IMR-90 (cell line): ENCODE measurements around the gene SRSF12. TPM values are rescaled to one million over a fixed set of nuclear protein-coding genes. Genes with fewer than 3 reads are reported as not detected.

ENCODE experiments used
- ATAC-seq: fragments of 200-7000 bp; cut with Tn5 transposase; 2 replicates; pipeline ENCODE4 v1.9.1; 2020; ENCODE audit warnings: low read depth, mild to moderate bottlenecking, moderate library complexity
- BruUV-seq: library from RNA; stranded (reverse); fragments of 400-500 nt; replicated peaks from 2 replicates; lab custom pipeline; 2021; lab: Mats Ljungman, UMichigan
- CTCF ChIA-PET: fragments of 300-600 bp; formaldehyde crosslinking; extraction: SDS; loops from one replicate; lab custom pipeline; 2021; ENCODE audit warnings: antibody characterized with exemption; lab: Yijun Ruan, JAX
- POLR2A ChIA-PET: fragments of 300-600 bp; sonication (Branson Sonifier 250); formaldehyde crosslinking; loops from one replicate; lab custom pipeline; 2022; ENCODE audit warnings: antibody characterized with exemption; ENCODE audit not compliant: unreplicated experiment; lab: Charles Lee
- DNase-seq: peaks from one replicate; pipeline ENCODE4 v3.0.0; 2013
- H2AFZ ChIP-seq: replicated peaks from 2 replicates; pipeline ENCODE3; 2013; ENCODE audit warnings: low read length, mild to moderate bottlenecking; ENCODE audit not compliant: poor library complexity
- H2AK5ac ChIP-seq: 2 replicates; pipeline ENCODE4 v1.6.1; 2013; ENCODE audit warnings: low read depth, low read length, inconsistent platforms
- H2AK9ac ChIP-seq: replicated peaks from 2 replicates; pipeline ENCODE3; 2013; ENCODE audit warnings: mild to moderate bottlenecking, low read depth, low read length, moderate library complexity; ENCODE audit not compliant: poor library complexity
- H2BK120ac ChIP-seq: 2 replicates; pipeline ENCODE4 v1.6.1; 2013; ENCODE audit warnings: low read depth, low read length, inconsistent platforms
- H2BK15ac ChIP-seq: 3 replicates; pipeline ENCODE4 v1.6.1; 2013; ENCODE audit warnings: low read depth, low read length, inconsistent platforms
- H2BK20ac ChIP-seq: 2 replicates; pipeline ENCODE4 v1.6.1; 2013; ENCODE audit warnings: low read depth, mild to moderate bottlenecking, inconsistent platforms, low read length, moderate library complexity
- H2BK5ac ChIP-seq: 2 replicates; pipeline ENCODE4 v1.6.1; 2013; ENCODE audit warnings: mild to moderate bottlenecking, low read depth, low read length, inconsistent platforms; ENCODE audit not compliant: poor library complexity, severe bottlenecking
- H3K14ac ChIP-seq: replicated peaks from 2 replicates; pipeline ENCODE4 v1.6.1; 2013; ENCODE audit warnings: low read depth, low read length, inconsistent platforms
- H3K18ac ChIP-seq: 2 replicates; pipeline ENCODE4 v1.6.1; 2013; ENCODE audit warnings: low read depth, low read length, control low read depth
- H3K23ac ChIP-seq: 2 replicates; pipeline ENCODE4 v1.6.1; 2013; ENCODE audit warnings: low read depth, low read length, inconsistent platforms
- H3K27ac ChIP-seq: 2 replicates; pipeline ENCODE4 v1.5.1; 2013; ENCODE audit warnings: mild to moderate bottlenecking, control low read depth, low read length; ENCODE audit not compliant: insufficient read depth
- H3K27me3 ChIP-seq: 2 replicates; pipeline ENCODE4 v1.6.1; 2013; ENCODE audit warnings: low read length; ENCODE audit not compliant: control insufficient read depth, insufficient read depth
- H3K36me3 ChIP-seq: 2 replicates; pipeline ENCODE4 v1.6.1; 2013; ENCODE audit warnings: low read length, mixed read lengths; ENCODE audit not compliant: control insufficient read depth, insufficient read depth
- H3K4ac ChIP-seq: 2 replicates; pipeline ENCODE4 v1.6.1; 2013; ENCODE audit warnings: low read depth, low read length, inconsistent platforms
- H3K4me1 ChIP-seq: 2 replicates; pipeline ENCODE4 v1.6.1; 2013; ENCODE audit warnings: low read length, mixed read lengths; ENCODE audit not compliant: control insufficient read depth, insufficient read depth
- H3K4me2 ChIP-seq: 2 replicates; pipeline ENCODE4 v1.6.1; 2013; ENCODE audit warnings: low read depth, mild to moderate bottlenecking, control low read depth, low read length, moderate library complexity
- H3K4me3 ChIP-seq: 2 replicates; pipeline ENCODE4 v1.5.1; 2013; ENCODE audit warnings: low read depth, mild to moderate bottlenecking, control low read depth, low read length, moderate library complexity; ENCODE audit not compliant: insufficient read depth
- H3K56ac ChIP-seq: 2 replicates; pipeline ENCODE4 v1.6.1; 2013; ENCODE audit warnings: low read length, inconsistent platforms; ENCODE audit not compliant: insufficient read depth; ENCODE audit errors: extremely low read depth
- H3K79me1 ChIP-seq, 2 experiments: 2 replicates each; pipeline ENCODE4 v1.6.1; 2013; ENCODE audit warnings: low read length in 2 of 2, inconsistent platforms in 1 of 2, low read depth in 1 of 2
- H3K9ac ChIP-seq: 2 replicates; pipeline ENCODE4 v1.6.1; 2013; ENCODE audit warnings: low read depth, low read length, control low read depth
- H3K9me1 ChIP-seq: 2 replicates; pipeline ENCODE4 v1.6.1; 2013; ENCODE audit warnings: low read length, inconsistent platforms; ENCODE audit not compliant: insufficient read depth
- H3K9me3 ChIP-seq: 2 replicates; pipeline ENCODE4 v1.6.1; 2013; ENCODE audit warnings: low read length; ENCODE audit not compliant: control insufficient read depth, insufficient read depth
- H4K20me1 ChIP-seq: 2 replicates; pipeline ENCODE4 v1.6.1; 2013; ENCODE audit warnings: low read length, inconsistent platforms; ENCODE audit not compliant: insufficient read depth
- H4K5ac ChIP-seq: 2 replicates; pipeline ENCODE4 v1.6.1; 2013; ENCODE audit warnings: mild to moderate bottlenecking, low read depth, low read length, control low read depth
- H4K8ac ChIP-seq, 2 experiments: 2 replicates each; pipeline ENCODE4 v1.6.1; 2013; ENCODE audit warnings: low read depth in 2 of 2, low read length in 2 of 2, control low read depth in 1 of 2, inconsistent platforms in 1 of 2
- H4K91ac ChIP-seq: 2 replicates; pipeline ENCODE4 v1.6.1; 2013; ENCODE audit warnings: low read depth, low read length, inconsistent platforms; ENCODE audit not compliant: insufficient read depth
- CTCF ChIP-seq: conservative IDR thresholded peaks from 2 replicates; pipeline ENCODE4 v1.5.1; 2012; ENCODE audit warnings: mild to moderate bottlenecking, low read depth, low read length, improper control_type of control experiment
- FOS ChIP-seq: fragments of 150-350 bp; IDR thresholded peaks from 2 replicates; pipeline ENCODE4 v1.6.1; 2016; ENCODE audit warnings: low read depth, low read length
- MAZ ChIP-seq: IDR thresholded peaks from 2 replicates; pipeline ENCODE4 v1.6.1; 2012; ENCODE audit warnings: low read depth, mild to moderate bottlenecking, low read length, improper control_type of control experiment, moderate library complexity, borderline replicate concordance
- MXI1 ChIP-seq: IDR thresholded peaks from 2 replicates; pipeline ENCODE4 v1.6.1; 2012; ENCODE audit warnings: low read depth, mild to moderate bottlenecking, low read length, moderate library complexity, borderline replicate concordance
- RAD21 ChIP-seq: IDR thresholded peaks from 2 replicates; pipeline ENCODE4 v1.6.1; 2012; ENCODE audit warnings: low read length, improper control_type of control experiment
- RCOR1 ChIP-seq: IDR thresholded peaks from 2 replicates; pipeline ENCODE4 v1.6.1; 2012; ENCODE audit warnings: mild to moderate bottlenecking, low read length, improper control_type of control experiment; ENCODE audit not compliant: insufficient replicate concordance
- RFX5 ChIP-seq: IDR thresholded peaks from 2 replicates; pipeline ENCODE4 v1.8.0; 2012; ENCODE audit warnings: low read depth, mild to moderate bottlenecking, low read length, moderate library complexity
- USF2 ChIP-seq: fragments of 150-350 bp; IDR thresholded peaks from 2 replicates; pipeline ENCODE4 v1.6.1; 2017; ENCODE audit warnings: mild to moderate bottlenecking, antibody characterized with exemption, low read length, low read depth
- WGBS, 2 experiments: methylation state at CpG; one replicate each; pipeline versions ENCODE4 v1.1.5 to v1.1.7; 2013; ENCODE audit warnings: missing lambda C conversion rate in 2 of 2; ENCODE audit not compliant: insufficient read length in 1 of 2; ENCODE audit errors: extremely low coverage in 2 of 2; 5-methylcytosine and 5-hydroxymethylcytosine counted together
- dilution Hi-C: fragments of 300-500 bp; cut with HindIII; formaldehyde crosslinking; loops from one replicate; pipeline ENCODE4 v1.14.3; 2018; ENCODE audit warnings: low sequenced_read_pairs; ENCODE audit not compliant: unreplicated experiment
- in situ Hi-C: fragments of 300-500 bp; cut with MboI; formaldehyde crosslinking; loops from 3 replicates; pipeline ENCODE4 v1.14.3; 2019; ENCODE audit warnings: low sequenced_read_pairs, inconsistent platforms, mixed read lengths
- intact Hi-C: fragments of 100-400 bp; cut with micrococcal nuclease; formaldehyde crosslinking; loops from 2 replicates; pipeline ENCODE4 v1.10.0; 2022
- polyA plus RNA-seq, 3 experiments: library from polyadenylated mRNA; depleted of rRNA; stranded (reverse); fragments of >200 nt; gene quantifications; 2 replicates each; pipeline ENCODE4 v1.2.3, GENCODE V29; 2012; ENCODE audit warnings: low replicate concordance in 1 of 3
- total RNA-seq: library from RNA; depleted of rRNA; stranded (reverse); fragments of >200 nt; gene quantifications from 2 replicates; pipeline ENCODE4 v1.2.3, GENCODE V29; 2012

The SRSF12 gene
- total and polyA plus RNA-seq, 2 of the 4 experiments (the other 2 are of a cell fraction), result 0.21 to 0.36 TPM

- Histone ChIP-seq H3K79me1 (no peaks in the 10 kb centered on the region), H2AFZ (no peak overlapping the region), H4K8ac (no peak overlapping the region), H3K4me3 (no peak overlapping the region), H3K18ac (no peak overlapping the region), H3K27me3 (peaks cover 16% of the 10 kb centered on the region), H3K56ac (no peak overlapping the region), H4K5ac (no peak overlapping the region; the same call in 1 of the 2 replicates), H3K27ac (no peak overlapping the region), H3K36me3 (no peaks in the 10 kb centered on the region), H3K4me1 (no peaks in the 10 kb centered on the region), H3K9me3 (no peaks in the 10 kb centered on the region), H4K20me1 (no peaks in the 10 kb centered on the region), H3K4ac (no peak overlapping the region), H3K4me2 (no peak overlapping the region; the same call in 1 of the 2 replicates), H2AK5ac (no peak overlapping the region), H3K14ac (no peak overlapping the region), H3K23ac (no peak overlapping the region), H3K9me1 (no peaks in the 10 kb centered on the region), H2BK5ac (no peak overlapping the region), H2BK15ac (no peak overlapping the region), H2BK120ac (no peak overlapping the region), H2BK20ac (no peak overlapping the region), H4K91ac (no peak overlapping the region), H3K9ac (no peak overlapping the region; the same call in 1 of the 2 replicates), H2AK9ac (no peak overlapping the region)
- dilution Hi-C loops, result no loop called here
- intact Hi-C loops, result no loop called here
- POLR2A ChIA-PET, result no interaction called here
- in situ Hi-C loops, result loop anchor here (10.0 kb wide), 1 partner anchor 88 kb away; no protein-coding TSS in a partner anchor
- no TSS peak for BruUV-seq
- TF ChIP-seq RCOR1 (no peak), RFX5 (no peak), FOS (no peak), MXI1 (no peak), CTCF (no peak), MAZ (no peak), USF2 (no peak), RAD21 (no peak)
- ATAC-seq (no peak), DNase-seq (no peak)
- CTCF ChIA-PET, result no interaction called here
- no CpG with 5 or more reads among the region's 4 CpGs for WGBS, 2 experiments
These were observed 44.8 kb downstream of the SRSF12 start for GRCh38 chr6:89073014-89073620.
